Endothelial cell of hepatic sinusoid (primary cell): ENCODE results near the gene FCHO2.

Source experiments
- in situ Hi-C: cut with HindIII; loops from 2 replicates; pipeline ENCODE4 v1.10.0; 2017; ENCODE audit warnings: low sequenced_read_pairs

FCHO2 gene

DNA sequence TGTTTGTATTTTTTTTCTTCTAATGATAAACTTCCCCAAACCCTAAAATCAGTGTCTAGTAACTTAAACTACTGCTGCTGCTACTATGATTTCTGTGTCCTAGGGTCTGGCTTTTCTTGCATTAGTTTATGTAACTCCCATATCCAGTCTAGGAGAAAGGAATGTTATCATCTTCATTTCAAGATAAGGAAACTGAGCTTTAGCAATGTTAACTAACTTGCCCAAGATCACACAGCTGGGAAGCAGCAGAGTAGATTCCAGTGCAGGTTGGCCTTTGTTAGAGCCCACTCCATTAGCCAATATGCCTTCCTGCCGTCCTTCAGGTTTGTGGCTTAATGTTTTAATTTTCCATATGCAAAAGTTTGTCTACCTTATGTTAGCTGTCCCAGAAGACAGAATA is 175.0 kb downstream of the FCHO2 start:
- in situ Hi-C loops = no loop called here

DNA sequence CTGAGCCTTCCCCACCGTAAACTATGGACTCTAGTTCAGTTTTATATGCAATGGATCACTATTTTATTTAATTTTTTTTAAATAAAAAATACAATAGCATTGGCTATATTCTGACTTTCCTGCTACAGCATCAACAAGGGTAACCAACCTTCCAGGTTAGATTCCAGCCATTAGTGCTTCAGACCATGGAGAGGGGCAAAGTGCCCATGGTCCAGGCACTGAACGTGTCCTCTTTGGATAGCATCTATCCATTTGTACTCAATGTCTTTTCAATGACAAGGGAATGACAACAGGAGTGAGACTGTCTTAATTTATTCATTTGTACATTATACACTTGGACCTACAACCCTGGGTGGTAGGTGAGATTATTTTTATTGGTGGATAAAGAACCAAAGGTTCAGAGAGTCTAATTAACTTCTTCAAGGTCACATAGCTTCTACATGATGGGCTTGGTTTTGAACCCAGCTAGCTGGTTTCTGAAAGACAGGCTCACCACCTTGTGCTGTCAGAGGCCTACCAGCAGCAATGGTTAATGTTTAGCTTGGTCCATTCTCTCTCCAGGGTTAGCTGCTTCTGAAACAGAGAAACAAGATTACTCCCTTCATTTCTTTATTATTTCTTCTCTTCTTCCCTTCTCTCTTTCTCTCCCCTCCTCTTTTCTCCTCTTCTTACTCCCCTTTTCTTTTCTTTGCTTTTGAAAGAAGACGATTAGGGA is 176.0 kb downstream of the FCHO2 start:
- in situ Hi-C loops = no loop called here

DNA sequence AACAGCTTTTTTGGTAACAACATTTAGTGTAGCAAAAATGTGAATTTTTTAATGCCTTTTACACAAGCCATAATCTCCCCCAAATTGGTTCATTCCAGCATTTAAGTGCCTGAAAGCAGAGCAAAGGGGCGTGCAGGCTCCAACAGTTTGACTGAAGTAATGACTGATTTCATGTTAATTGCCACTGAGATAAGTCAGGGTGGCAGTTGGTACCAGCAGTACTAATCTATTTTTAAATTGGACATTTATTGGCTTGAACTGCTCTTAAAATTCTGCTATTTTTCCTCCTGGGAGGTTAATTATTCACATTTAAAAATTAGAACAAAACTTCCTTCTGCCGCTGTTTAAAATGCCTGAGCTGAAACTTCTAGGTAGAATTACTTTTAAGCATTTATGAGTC is 176.9 kb downstream of the FCHO2 start:
- in situ Hi-C loops = no loop called here

DNA sequence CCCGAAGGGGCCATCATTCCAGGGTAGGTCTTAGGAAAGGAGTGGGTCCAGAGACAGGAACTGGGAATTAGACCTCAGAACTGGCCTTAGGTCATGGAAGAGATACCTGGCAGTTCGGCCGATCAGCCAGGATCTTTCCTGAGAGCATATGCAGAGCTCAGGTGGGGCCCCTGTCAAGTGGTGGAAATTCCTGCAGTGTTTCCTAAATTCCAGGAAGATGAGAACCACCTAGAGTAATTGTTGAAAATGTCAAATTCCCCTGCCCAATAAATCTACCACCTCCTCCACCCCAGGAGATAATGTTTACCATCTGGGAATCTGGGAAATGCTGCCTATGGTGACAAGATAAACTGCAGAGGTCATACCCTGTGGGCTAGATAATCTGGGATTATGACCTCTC is 179.2 kb downstream of the FCHO2 start:
- in situ Hi-C loops = no loop called here

DNA sequence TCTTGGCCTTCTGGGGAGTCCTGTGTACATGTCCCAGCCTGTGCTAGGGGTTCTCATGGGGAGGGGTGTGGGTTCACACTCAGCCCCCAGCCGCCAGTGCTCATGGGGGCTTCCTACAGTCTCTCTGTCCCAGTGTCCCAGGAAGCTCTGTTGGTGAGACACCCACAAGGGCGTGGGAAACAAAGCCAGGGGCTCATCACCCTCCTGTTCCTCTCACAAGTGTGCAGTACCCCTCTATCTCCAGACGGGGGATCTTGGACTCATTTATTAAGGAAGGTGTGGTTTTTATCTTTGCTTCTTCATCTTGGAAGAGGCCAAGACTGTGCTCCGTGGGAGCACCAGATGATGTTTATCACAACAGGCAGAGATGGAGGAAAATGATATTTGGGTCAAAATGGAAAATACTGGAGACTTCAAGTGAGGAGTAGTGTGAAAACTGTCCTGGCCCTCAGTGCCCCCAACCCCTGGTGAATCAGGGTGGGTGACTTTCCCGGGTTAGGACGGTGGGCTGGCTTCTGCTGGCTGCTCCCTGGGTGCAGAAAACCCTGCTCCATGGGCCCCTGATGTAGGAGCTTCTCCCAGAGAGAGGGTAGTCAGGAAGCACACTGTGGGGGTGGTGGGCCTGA is 179.7 kb downstream of the FCHO2 start:
- in situ Hi-C loops = no loop called here

DNA sequence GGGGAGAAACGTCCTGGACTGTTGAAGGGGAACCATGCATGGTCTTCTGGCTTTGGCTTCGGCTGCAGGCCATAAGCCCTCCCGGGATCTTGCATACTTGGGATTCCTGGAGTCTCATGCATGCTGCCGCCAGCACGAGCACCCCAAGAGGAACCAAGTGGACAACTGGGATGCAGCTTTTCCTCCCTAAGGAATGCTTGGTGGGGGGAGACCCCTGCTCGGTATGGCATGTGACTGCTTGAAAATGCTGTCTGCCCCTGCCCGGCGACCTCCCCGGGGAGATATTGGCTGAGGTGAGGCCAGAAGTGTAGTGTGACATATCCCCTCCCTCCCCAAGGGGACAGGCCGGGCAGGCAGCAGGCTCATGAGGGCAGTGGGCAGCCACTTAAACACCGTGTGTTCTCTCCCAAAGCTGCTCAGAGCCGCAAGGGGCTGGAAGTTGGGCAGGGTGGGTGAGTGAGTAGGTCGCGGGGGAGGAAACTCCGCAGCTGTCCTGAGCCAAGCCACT is 180.3 kb downstream of the FCHO2 start:
- in situ Hi-C loops = no loop called here

DNA sequence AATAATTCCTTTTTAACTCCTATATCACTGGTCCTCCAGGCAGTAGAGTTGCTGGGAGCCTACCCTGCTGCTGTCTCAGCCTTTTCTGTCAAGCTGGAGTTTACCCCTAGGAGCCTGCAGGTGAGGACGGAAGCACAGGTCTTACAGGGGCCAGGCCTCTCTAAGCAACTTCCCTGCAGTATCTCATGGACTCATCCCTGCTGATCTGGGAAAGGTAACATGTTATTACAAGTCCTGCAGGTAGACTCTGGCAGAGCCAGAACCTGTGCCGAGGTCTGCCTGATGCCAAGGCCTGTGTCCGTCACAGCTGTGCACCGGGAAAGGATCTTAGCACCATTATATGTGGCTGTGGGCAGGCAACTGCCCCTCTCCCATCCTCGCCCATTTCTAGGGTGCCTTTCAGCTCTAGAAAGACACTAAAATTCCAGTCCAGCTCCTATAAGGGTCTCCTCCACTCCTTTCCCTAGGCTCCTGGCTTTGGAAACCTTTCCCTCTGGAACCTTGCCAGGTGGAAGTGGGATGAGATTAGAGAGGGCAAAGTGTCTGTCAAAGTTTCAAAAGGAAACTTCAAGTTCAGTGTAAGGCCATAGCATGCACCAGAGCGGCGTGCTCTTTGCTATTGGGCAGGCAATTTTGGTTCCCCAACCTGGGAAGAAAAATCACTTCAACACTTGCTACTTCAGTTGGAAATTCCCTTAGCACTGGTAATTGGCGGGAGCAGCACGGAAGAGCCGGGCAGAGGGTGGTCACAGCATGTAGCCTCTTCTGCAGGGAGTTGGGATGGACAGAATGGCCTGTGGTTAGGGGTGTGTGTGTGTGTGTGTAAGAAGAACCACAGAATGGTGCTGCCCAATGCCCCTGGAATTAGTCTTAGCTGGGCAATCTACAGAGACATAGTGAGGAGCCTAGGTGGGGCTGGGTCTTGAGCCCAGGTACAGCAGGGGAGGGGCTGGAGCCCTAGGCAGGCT is 182.0 kb downstream of the FCHO2 start:
- in situ Hi-C loops = no loop called here

DNA sequence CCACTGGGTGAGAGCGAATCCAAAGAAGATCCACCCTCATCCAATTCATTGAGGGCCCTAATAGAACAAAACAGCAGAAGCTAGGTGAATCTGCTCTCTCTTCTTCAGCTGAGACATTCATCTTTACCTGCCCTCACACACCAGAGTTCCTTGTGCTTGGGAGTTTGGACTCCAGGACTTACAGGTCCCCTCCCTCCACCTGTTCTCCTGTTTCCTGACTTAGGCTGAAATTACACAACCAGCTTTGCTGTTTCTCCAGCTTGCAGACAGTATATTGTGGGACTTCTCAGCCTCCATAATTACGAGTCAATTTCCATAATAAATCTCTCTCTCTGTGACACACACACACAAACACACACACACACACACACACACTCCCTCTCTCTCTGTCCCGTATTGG is 183.6 kb downstream of the FCHO2 start:
- in situ Hi-C loops = no loop called here
